HepG2 (cell line): Measurements from ENCODE around the gene LRRIQ4. TPM values are rescaled to one million over a fixed set of nuclear protein-coding genes. Genes with fewer than 3 reads are reported as not detected.

Source experiments
- BORCS8-MEF2B ChIP-seq: sonication (generic); formaldehyde crosslinking; IDR thresholded peaks from 2 replicates; pipeline ENCODE4 v1.8.0; 2022; ENCODE audit warnings: mild to moderate bottlenecking, missing genetic modification reagents
- CAMTA2 ChIP-seq: sonication (generic); formaldehyde crosslinking; IDR thresholded peaks from 2 replicates; pipeline ENCODE4 v1.4.0; 2020; ENCODE audit warnings: mild to moderate bottlenecking, missing genetic modification reagents, borderline replicate concordance
- CHCHD3 ChIP-seq: sonication (generic); formaldehyde crosslinking; IDR thresholded peaks from 2 replicates; pipeline ENCODE4 v1.8.0; 2022; ENCODE audit warnings: mild to moderate bottlenecking, missing genetic modification reagents, moderate library complexity
- ELF3 ChIP-seq: IDR thresholded peaks from 2 replicates; pipeline ENCODE4 v1.6.1; 2016; ENCODE audit warnings: missing genetic modification reagents, missing compliant biosample characterization
- FOXK1 ChIP-seq: sonication (generic); formaldehyde crosslinking; IDR thresholded peaks from 2 replicates; pipeline ENCODE4 v1.4.0; 2020; ENCODE audit warnings: low read depth, missing genetic modification reagents, borderline replicate concordance
- GABPA ChIP-seq, 2 experiments: IDR thresholded peaks; 2 replicates each; pipeline ENCODE4 v1.6.1; 2011 to 2016; ENCODE audit warnings: low read depth in 2 of 2, low read length in 1 of 2, missing biosample characterization in 1 of 2, missing genetic modification characterization in 1 of 2
- HDAC2 ChIP-seq: sonication (generic); formaldehyde crosslinking; IDR thresholded peaks from 2 replicates; pipeline ENCODE4 v1.4.0; 2020; ENCODE audit warnings: missing genetic modification reagents
- MED8 ChIP-seq: sonication (generic); formaldehyde crosslinking; IDR thresholded peaks from 2 replicates; pipeline ENCODE4 v1.8.1; 2023; ENCODE audit warnings: mild to moderate bottlenecking, missing genetic modification reagents; ENCODE audit not compliant: insufficient replicate concordance
- MYNN ChIP-seq: sonication (generic); formaldehyde crosslinking; IDR thresholded peaks from 2 replicates; pipeline ENCODE4 v1.4.0; 2020; ENCODE audit warnings: mild to moderate bottlenecking, low read depth, missing genetic modification reagents
- PAWR ChIP-seq: sonication (generic); formaldehyde crosslinking; IDR thresholded peaks from 2 replicates; pipeline ENCODE4 v1.4.0; 2020; ENCODE audit warnings: missing genetic modification reagents, mild to moderate bottlenecking, borderline replicate concordance
- POLR2AphosphoS5 ChIP-seq: IDR thresholded peaks from 2 replicates; pipeline ENCODE4 v1.6.1; 2012; ENCODE audit warnings: low read depth, low read length
- SCMH1 ChIP-seq: sonication (generic); formaldehyde crosslinking; IDR thresholded peaks from 2 replicates; pipeline ENCODE4 v1.9.0; 2021; ENCODE audit warnings: missing genetic modification reagents, mild to moderate bottlenecking, borderline replicate concordance
- SUZ12 ChIP-seq: fragments of 150-350 bp; IDR thresholded peaks from 2 replicates; pipeline ENCODE4 v1.6.1; 2014; ENCODE audit warnings: low read depth, low read length
- ZMAT3 ChIP-seq: sonication (generic); formaldehyde crosslinking; conservative IDR thresholded peaks from 2 replicates; pipeline ENCODE4 v1.7.0; 2021; ENCODE audit warnings: missing genetic modification reagents
- ZNF124 ChIP-seq: sonication (generic); formaldehyde crosslinking; IDR thresholded peaks from 2 replicates; pipeline ENCODE4 v1.4.0; 2020; ENCODE audit warnings: missing genetic modification reagents
- ZNF24 ChIP-seq: fragments of 450-650 bp; IDR thresholded peaks from 2 replicates; pipeline ENCODE4 v1.6.1; 2017; ENCODE audit warnings: antibody characterized with exemption, mild to moderate bottlenecking
- ZNF274 ChIP-seq: sonication (generic); formaldehyde crosslinking; IDR thresholded peaks from 2 replicates; pipeline ENCODE4 v1.5.1; 2020; ENCODE audit warnings: mild to moderate bottlenecking, missing genetic modification reagents
- ZNF282 ChIP-seq: fragments of 450-650 bp; IDR thresholded peaks from 2 replicates; pipeline ENCODE4 v1.6.1; 2018; ENCODE audit not compliant: partially characterized antibody
- ZNF296 ChIP-seq: sonication (generic); formaldehyde crosslinking; conservative IDR thresholded peaks from 2 replicates; pipeline ENCODE4 v1.5.0; 2020; ENCODE audit warnings: mild to moderate bottlenecking, missing genetic modification reagents
- ZNF33A ChIP-seq: sonication (generic); formaldehyde crosslinking; IDR thresholded peaks from 2 replicates; pipeline ENCODE4 v1.5.1; 2020; ENCODE audit warnings: missing genetic modification reagents, mild to moderate bottlenecking, moderate library complexity, borderline replicate concordance
- ZNF781 ChIP-seq: sonication (generic); formaldehyde crosslinking; IDR thresholded peaks from 2 replicates; pipeline ENCODE4 v1.5.1; 2020; ENCODE audit warnings: borderline replicate concordance, mild to moderate bottlenecking, missing genetic modification reagents; ENCODE audit errors: not compliant biosample characterization
- ZNF878 ChIP-seq: sonication (generic); formaldehyde crosslinking; IDR thresholded peaks from 2 replicates; pipeline ENCODE4 v1.8.1; 2023; ENCODE audit warnings: mild to moderate bottlenecking, missing genetic modification reagents, moderate library complexity
- ZZZ3 ChIP-seq: sonication (generic); formaldehyde crosslinking; IDR thresholded peaks from 2 replicates; pipeline ENCODE4 v1.4.0; 2020; ENCODE audit warnings: missing genetic modification reagents, mild to moderate bottlenecking, borderline replicate concordance
- polyA plus RNA-seq, 8 experiments: library from polyadenylated mRNA; depleted of rRNA in 3 of 8; stranded (reverse) in 7 of 8; unstranded in 1 of 8; fragments of >200 nt; fragmentation: Illumina TruSeq in 4 of 8; extraction: Trizol in 4 of 8; gene quantifications; 2 replicates each; pipeline versions ENCODE4 v1.2.1 to v1.2.3, GENCODE V29; 2011 to 2016; ENCODE audit warnings: low read depth in 4 of 8, missing spikeins in 1 of 8, mixed read lengths in 1 of 8; ENCODE audit not compliant: insufficient read depth in 1 of 8
- total RNA-seq, 5 experiments: library from RNA; depleted of rRNA; stranded (reverse); fragments of >200 nt; fragmentation: Illumina TruSeq; extraction: Trizol; gene quantifications; 2 replicates each; pipeline ENCODE4 v1.2.3, GENCODE V29; 2016; ENCODE audit warnings: low read depth in 1 of 5
- TF ChIP-seq, protein P1 (sequence below): conservative IDR thresholded peaks from 2 replicates; pipeline ENCODE4 v1.6.1; 2018; ENCODE audit warnings: missing genetic modification reagents
- TF ChIP-seq, protein P2 (sequence below), 2 experiments: sonication (generic) in 1 of 2; formaldehyde crosslinking in 1 of 2; IDR thresholded peaks; 2 replicates each; pipeline versions ENCODE4 v1.4.0 to v1.6.1; 2018 to 2020; ENCODE audit warnings: missing genetic modification reagents in 2 of 2, borderline replicate concordance in 1 of 2, low read depth in 1 of 2, mild to moderate bottlenecking in 1 of 2, missing biosample characterization in 1 of 2
- TF ChIP-seq, protein P3 (sequence below): sonication (generic); formaldehyde crosslinking; IDR thresholded peaks from 2 replicates; pipeline ENCODE4 v1.5.1; 2020; ENCODE audit warnings: missing genetic modification reagents, mild to moderate bottlenecking, borderline replicate concordance

The LRRIQ4 gene
- total and polyA plus RNA-seq, 2 of the 13 experiments (the other 11 are each of a cell fraction or from before 2014, with no cell fraction given) = not detected

DNA sequence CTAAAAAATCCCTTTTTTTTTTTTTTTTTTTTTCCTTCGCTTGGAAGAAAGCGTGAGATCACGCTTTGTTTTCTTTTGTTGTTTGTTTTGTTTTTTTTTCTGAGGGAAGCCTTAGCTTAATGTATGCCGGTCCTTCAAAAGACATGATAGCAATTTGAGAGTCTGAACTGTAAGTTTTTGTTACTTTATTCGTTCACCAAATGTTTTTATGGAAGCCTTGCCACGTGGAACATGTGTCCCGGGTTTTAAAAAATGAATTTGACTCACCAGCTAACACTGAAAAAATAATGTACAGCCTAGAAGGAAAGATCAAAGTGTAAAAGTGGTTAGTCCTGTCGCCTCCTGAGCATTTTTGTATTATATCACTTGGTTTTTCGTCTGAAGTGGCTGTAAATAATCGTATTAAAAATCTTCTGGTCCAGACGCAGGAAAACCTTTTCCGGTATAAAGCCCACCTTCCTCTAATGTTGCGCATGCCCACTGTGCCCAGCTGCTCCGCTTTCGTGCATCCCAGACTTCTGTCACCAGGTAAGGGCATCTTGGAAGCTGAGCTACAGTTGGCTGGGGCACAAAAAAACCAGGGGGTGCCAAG lies 40.3 kb upstream of the LRRIQ4 start (continued):
- TF ChIP-seq ZNF33A (CRISPR knock-in tag) = no peak
- TF ChIP-seq, protein P1, sequence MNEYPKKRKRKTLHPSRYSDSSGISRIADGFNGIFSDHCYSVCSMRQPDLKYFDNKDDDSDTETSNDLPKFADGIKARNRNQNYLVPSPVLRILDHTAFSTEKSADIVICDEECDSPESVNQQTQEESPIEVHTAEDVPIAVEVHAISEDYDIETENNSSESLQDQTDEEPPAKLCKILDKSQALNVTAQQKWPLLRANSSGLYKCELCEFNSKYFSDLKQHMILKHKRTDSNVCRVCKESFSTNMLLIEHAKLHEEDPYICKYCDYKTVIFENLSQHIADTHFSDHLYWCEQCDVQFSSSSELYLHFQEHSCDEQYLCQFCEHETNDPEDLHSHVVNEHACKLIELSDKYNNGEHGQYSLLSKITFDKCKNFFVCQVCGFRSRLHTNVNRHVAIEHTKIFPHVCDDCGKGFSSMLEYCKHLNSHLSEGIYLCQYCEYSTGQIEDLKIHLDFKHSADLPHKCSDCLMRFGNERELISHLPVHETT = no peak
- TF ChIP-seq ZMAT3 (CRISPR knock-in tag) = no peak
- peak; percentile 7; the same call in 1 of the 2 replicates for TF ChIP-seq ELF3 (CRISPR knock-in tag)
- TF ChIP-seq ZNF296 (CRISPR knock-in tag) = no peak
- no peak for TF ChIP-seq MED8 (CRISPR knock-in tag)
- TF ChIP-seq, protein P2, sequence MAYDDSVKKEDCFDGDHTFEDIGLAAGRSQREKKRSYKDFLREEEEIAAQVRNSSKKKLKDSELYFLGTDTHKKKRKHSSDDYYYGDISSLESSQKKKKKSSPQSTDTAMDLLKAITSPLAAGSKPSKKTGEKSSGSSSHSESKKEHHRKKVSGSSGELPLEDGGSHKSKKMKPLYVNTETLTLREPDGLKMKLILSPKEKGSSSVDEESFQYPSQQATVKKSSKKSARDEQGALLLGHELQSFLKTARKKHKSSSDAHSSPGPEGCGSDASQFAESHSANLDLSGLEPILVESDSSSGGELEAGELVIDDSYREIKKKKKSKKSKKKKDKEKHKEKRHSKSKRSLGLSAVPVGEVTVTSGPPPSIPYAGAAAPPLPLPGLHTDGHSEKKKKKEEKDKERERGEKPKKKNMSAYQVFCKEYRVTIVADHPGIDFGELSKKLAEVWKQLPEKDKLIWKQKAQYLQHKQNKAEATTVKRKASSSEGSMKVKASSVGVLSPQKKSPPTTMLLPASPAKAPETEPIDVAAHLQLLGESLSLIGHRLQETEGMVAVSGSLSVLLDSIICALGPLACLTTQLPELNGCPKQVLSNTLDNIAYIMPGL (CRISPR knock-in tag; IDR thresholded peaks at IDR 0.05; ENCODE audit: borderline replicate concordance in 1 of 2, low read depth in 1 of 2) = peak in 1 of 2 experiments; percentile 11; a peak in 1 of 4 replicates
- no peak for TF ChIP-seq CHCHD3
- no peak for TF ChIP-seq FOXK1 (CRISPR knock-in tag)
- no peak for TF ChIP-seq ZNF282
- TF ChIP-seq GABPA (IDR thresholded peaks at IDR 0.05; ENCODE audit: low read depth, low read length) = no peak; the same call in 1 of the 2 replicates
- no peak; the same call in 1 of the 2 replicates for TF ChIP-seq GABPA (CRISPR knock-in tag; IDR thresholded peaks at IDR 0.05; ENCODE audit: low read depth)
- TF ChIP-seq MYNN = no peak
- no peak for TF ChIP-seq ZNF781 (CRISPR knock-in tag)
- TF ChIP-seq, protein P3, sequence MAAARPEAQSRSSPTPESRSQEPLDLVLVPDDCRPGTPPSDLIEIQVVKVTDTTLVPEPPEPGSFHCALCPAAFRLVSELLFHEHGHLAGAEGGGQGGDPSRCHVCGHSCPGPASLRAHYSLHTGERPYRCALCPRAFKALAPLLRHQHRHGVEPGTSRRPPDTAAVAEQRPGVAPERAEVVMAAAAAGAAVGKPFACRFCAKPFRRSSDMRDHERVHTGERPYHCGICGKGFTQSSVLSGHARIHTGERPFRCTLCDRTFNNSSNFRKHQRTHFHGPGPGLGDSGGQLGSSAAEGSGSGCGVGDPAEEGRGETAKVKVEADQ (CRISPR knock-in tag) = no peak
- no peak for TF ChIP-seq CAMTA2 (CRISPR knock-in tag)
- no peak; the same call in 1 of the 2 replicates for TF ChIP-seq ZNF878 (CRISPR knock-in tag)
- TF ChIP-seq HDAC2 (CRISPR knock-in tag) = no peak
- TF ChIP-seq BORCS8-MEF2B (CRISPR knock-in tag) = no peak
- no peak for TF ChIP-seq ZNF274 (CRISPR knock-in tag)
- no peak for TF ChIP-seq ZNF24
- TF ChIP-seq SUZ12 = no peak
- TF ChIP-seq ZNF124 (CRISPR knock-in tag) = no peak
- TF ChIP-seq PAWR (CRISPR knock-in tag) = 0 out of 2 replicates have a peak, but pooled peaks have one; percentile 4
- no peak for TF ChIP-seq ZZZ3
- TF ChIP-seq POLR2AphosphoS5 = peak; percentile 29; the same call in 1 of the 2 replicates
- TF ChIP-seq SCMH1 (CRISPR knock-in tag) = no peak
